ENCODE results near the gene OSTF1.

OSTF1 gene

DNA sequence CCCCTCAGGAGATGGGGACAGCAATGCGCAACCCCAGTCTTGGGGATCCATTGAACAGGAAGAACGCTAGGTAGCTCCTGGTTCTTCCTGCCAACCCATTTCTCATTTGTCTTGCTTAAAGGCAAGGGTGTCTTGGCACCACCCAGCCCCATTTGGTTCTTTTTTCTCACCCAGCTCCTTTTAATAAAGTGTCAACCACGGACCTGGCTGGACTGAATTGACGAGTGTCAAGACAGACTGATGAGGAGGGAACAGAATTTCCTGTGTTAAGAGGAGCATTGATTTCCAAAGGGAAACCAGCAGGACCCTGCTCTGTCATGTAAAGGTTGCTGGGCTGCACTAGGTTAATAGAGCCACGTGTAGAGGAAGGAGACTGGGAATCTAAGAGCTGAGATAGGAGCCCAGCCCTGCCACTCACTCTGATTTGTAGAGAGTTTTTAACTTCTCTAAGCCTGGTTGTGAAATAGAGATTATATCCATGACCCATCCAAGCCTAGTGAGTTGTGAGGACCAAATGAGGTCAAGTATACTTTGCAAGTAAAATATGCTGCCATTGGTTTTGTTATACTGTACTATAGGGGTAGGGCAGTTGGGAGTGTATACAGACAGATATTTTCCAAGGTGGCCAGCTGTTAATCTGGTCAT lies 33.7 kb downstream of the OSTF1 start:
- Histone ChIP-seq H3K27me3 (ENCODE audit: control insufficient read depth in 1 of 2, insufficient read depth in 2 of 2, low read length in 2 of 2) (no peaks in the 10 kb centered on the region), H3K4me3 (ENCODE audit: low read length in 2 of 2) (no peak overlapping the region), H3K9ac (ENCODE audit: low read length in 2 of 2) (no peak overlapping the region), H3K27ac (ENCODE audit: low read length) (no peak overlapping the region), H3K36me3 (ENCODE audit: control insufficient read depth in 2 of 2, insufficient read depth in 2 of 2, low read length in 2 of 2) (peaks cover 0 to 6% of the 10 kb centered on the region in 2 donors), H3K4me1 (ENCODE audit: control insufficient read depth, insufficient read depth, low read length) (no peaks in the 10 kb centered on the region), H3K9me3 (ENCODE audit: control insufficient read depth in 2 of 2, low read length in 2 of 2) (no peaks in the 10 kb centered on the region)

DNA sequence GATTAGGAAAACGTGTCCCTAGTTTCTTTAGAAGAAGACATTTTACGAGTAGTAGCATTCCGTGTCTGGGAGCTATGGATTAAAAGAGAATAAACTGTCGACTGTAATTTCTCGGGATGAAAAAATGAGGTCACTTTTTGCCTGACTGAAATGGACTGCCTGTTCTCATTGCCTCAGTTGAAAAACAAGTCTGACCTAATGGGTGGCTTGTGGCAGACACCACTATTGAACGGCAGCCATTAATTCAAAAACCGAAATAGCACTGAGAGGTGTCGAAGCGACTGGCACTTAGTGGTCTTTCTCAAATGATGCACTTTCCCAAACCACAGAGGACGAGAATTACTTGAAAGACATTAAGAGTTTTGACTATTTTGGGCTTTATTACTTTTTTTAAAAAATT lies 35.4 kb downstream of the OSTF1 start:
- no peaks in the 10 kb centered on the region for H3K27me3 ChIP-seq (ENCODE audit: control insufficient read depth in 1 of 2, insufficient read depth in 2 of 2, low read length in 2 of 2)
- H3K27ac ChIP-seq (ENCODE audit: low read length), result no peak overlapping the region
- peaks cover 0 to 6% of the 10 kb centered on the region in 2 donors for H3K36me3 ChIP-seq (ENCODE audit: control insufficient read depth in 2 of 2, insufficient read depth in 2 of 2, low read length in 2 of 2)
- H3K4me1 ChIP-seq (ENCODE audit: control insufficient read depth, insufficient read depth, low read length), result no peaks in the 10 kb centered on the region
- no peak overlapping the region for H3K9ac ChIP-seq (ENCODE audit: low read length in 2 of 2)
- H3K4me3 ChIP-seq (ENCODE audit: low read length in 2 of 2), result no peak overlapping the region
- H3K9me3 ChIP-seq (ENCODE audit: control insufficient read depth in 2 of 2, low read length in 2 of 2), result no peaks in the 10 kb centered on the region

DNA sequence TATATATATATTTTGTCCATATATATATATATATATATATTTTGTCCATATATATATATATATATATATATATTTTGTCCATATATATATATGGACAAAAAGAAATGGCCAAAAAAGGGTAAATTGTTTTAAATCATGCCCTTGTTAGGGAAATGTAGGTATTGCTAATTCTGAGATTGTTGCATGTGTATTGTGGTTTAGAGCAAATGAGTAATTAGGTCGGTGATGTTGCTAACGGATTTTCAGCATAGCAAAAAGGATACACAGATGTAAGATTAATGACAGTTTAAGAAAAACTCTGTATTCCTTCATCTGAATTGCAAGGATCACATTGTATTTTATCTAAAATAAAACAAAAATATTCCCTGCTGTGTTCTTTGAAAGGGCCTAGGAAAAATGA lies 40.2 kb downstream of the OSTF1 start:
- Histone ChIP-seq H3K36me3 (ENCODE audit: control insufficient read depth in 2 of 2, insufficient read depth in 2 of 2, low read length in 2 of 2) (peaks cover 6 to 9% of the 10 kb centered on the region in 2 donors), H3K9ac (ENCODE audit: low read length in 2 of 2) (no peak overlapping the region), H3K27ac (ENCODE audit: low read length) (no peak overlapping the region), H3K4me1 (ENCODE audit: control insufficient read depth, insufficient read depth, low read length) (no peaks in the 10 kb centered on the region), H3K9me3 (ENCODE audit: control insufficient read depth in 2 of 2, low read length in 2 of 2) (no peaks in the 10 kb centered on the region), H3K27me3 (ENCODE audit: control insufficient read depth in 1 of 2, insufficient read depth in 2 of 2, low read length in 2 of 2) (no peaks in the 10 kb centered on the region), H3K4me3 (ENCODE audit: low read length in 2 of 2) (no peak overlapping the region)

DNA sequence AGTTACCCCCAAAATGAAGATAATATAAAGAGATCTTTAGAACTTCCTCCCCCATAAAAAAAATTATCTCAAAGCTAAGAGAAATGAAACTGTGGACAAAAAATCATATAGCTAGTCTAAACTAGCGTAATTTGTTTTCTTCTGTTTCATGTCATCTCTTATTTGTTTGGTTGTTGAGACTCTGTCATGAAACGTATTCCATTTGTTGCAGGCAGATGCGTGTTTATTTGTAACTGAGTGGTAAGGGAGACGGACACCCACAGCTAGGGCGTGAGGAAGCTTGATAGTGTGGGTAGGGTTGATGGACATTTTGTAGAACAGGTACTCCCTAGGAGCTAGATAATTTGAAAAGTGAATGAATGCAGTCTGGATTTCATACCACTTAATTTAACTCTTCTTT lies 41.9 kb downstream of the OSTF1 start:
- no peaks in the 10 kb centered on the region for H3K27me3 ChIP-seq (ENCODE audit: control insufficient read depth in 1 of 2, insufficient read depth in 2 of 2, low read length in 2 of 2)
- no peak overlapping the region for H3K27ac ChIP-seq (ENCODE audit: low read length)
- no peaks in the 10 kb centered on the region for H3K9me3 ChIP-seq (ENCODE audit: control insufficient read depth in 2 of 2, low read length in 2 of 2)
- no peak overlapping the region for H3K9ac ChIP-seq (ENCODE audit: low read length in 2 of 2)
- no peak overlapping the region for H3K4me3 ChIP-seq (ENCODE audit: low read length in 2 of 2)
- peaks cover 6 to 9% of the 10 kb centered on the region in 2 donors for H3K36me3 ChIP-seq (ENCODE audit: control insufficient read depth in 2 of 2, insufficient read depth in 2 of 2, low read length in 2 of 2)
- no peaks in the 10 kb centered on the region for H3K4me1 ChIP-seq (ENCODE audit: control insufficient read depth, insufficient read depth, low read length)

DNA sequence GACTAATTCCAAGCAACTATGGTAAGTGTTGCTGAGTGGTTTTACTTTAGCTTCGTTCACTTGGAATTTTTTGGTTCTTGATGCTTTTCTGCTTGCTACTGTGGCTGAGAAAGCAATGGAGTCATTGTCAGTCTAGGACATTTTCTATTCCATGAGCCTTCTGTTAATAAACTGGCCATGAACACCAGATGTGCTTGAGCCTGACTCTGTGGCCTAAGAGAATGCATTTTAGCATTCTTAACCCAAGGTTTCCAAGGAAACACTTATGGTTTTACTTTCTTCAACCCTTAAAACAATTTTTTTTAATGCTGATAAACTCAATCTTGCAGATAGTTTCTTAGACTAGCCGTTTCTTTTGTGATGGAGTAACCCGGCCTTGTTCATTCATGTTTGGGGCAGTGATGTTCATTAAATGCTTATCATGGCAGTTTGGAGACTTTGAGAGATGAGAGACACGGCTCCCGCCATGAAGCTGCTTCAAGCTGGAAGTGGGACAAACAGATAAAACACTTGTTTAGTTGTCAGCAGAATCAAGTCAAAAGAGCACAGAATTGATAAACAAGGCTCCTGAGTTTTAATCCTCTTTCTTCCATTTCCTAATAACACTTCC lies 42.4 kb downstream of the OSTF1 start:
- Histone ChIP-seq H3K27me3 (ENCODE audit: control insufficient read depth in 1 of 2, insufficient read depth in 2 of 2, low read length in 2 of 2) (no peaks in the 10 kb centered on the region), H3K36me3 (ENCODE audit: control insufficient read depth in 2 of 2, insufficient read depth in 2 of 2, low read length in 2 of 2) (peaks cover 6 to 12% of the 10 kb centered on the region in 2 donors), H3K4me3 (ENCODE audit: low read length in 2 of 2) (no peak overlapping the region), H3K27ac (ENCODE audit: low read length) (no peak overlapping the region), H3K9me3 (ENCODE audit: control insufficient read depth in 2 of 2, low read length in 2 of 2) (no peaks in the 10 kb centered on the region), H3K9ac (ENCODE audit: low read length in 2 of 2) (no peak overlapping the region), H3K4me1 (ENCODE audit: control insufficient read depth, insufficient read depth, low read length) (no peaks in the 10 kb centered on the region)

DNA sequence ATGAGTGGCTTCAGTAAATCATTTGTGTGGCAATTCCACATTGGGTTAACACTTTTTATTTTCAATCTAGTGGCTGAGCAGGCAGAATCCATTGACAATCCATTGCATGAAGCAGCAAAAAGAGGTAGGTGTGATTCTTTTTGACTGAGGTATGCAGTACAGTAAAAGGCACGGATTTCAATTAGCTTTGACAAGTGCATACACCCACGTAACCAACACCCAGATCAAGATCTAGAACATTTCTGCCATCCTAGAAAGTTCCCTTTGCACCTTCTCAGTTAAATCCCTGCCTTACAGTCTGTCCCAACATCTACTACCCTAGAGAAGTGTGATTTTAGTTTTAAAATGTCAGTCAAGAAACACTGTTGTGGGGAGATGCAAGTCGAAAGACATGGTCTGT lies 43.4 kb downstream of the OSTF1 start:
- Histone ChIP-seq H3K4me3 (ENCODE audit: low read length in 2 of 2) (no peak overlapping the region), H3K27ac (ENCODE audit: low read length) (no peak overlapping the region), H3K27me3 (ENCODE audit: control insufficient read depth in 1 of 2, insufficient read depth in 2 of 2, low read length in 2 of 2) (no peaks in the 10 kb centered on the region), H3K4me1 (ENCODE audit: control insufficient read depth, insufficient read depth, low read length) (no peaks in the 10 kb centered on the region), H3K36me3 (ENCODE audit: control insufficient read depth in 2 of 2, insufficient read depth in 2 of 2, low read length in 2 of 2) (peaks cover 6 to 15% of the 10 kb centered on the region in 2 donors), H3K9me3 (ENCODE audit: control insufficient read depth in 2 of 2, low read length in 2 of 2) (no peaks in the 10 kb centered on the region), H3K9ac (ENCODE audit: low read length in 2 of 2) (no peak overlapping the region)

DNA sequence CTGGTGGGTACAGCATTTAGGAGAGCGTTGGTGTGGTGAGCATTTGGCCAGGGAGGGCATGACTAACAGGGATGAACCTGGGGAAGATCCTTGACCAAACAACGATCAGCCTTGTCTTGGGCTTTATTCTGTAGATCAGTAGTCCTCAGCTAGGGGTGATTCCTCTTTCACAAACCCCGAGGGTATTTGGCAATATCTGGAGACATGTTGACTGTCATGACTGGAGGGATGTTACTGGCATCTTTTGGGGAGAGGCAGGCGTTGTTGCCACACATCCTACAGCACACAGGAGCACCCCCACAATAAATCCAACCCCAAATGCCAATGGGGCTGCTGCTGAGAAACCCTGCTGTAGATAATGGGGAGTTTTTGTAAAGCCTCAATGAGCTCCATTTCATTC lies 43.9 kb downstream of the OSTF1 start:
- Histone ChIP-seq H3K9me3 (ENCODE audit: control insufficient read depth in 2 of 2, low read length in 2 of 2) (no peaks in the 10 kb centered on the region), H3K9ac (ENCODE audit: low read length in 2 of 2) (no peak overlapping the region), H3K4me1 (ENCODE audit: control insufficient read depth, insufficient read depth, low read length) (no peaks in the 10 kb centered on the region), H3K4me3 (ENCODE audit: low read length in 2 of 2) (no peak overlapping the region), H3K27me3 (ENCODE audit: control insufficient read depth in 1 of 2, insufficient read depth in 2 of 2, low read length in 2 of 2) (no peaks in the 10 kb centered on the region), H3K36me3 (ENCODE audit: control insufficient read depth in 2 of 2, insufficient read depth in 2 of 2, low read length in 2 of 2) (peaks cover 6 to 15% of the 10 kb centered on the region in 2 donors), H3K27ac (ENCODE audit: low read length) (no peak overlapping the region)

DNA sequence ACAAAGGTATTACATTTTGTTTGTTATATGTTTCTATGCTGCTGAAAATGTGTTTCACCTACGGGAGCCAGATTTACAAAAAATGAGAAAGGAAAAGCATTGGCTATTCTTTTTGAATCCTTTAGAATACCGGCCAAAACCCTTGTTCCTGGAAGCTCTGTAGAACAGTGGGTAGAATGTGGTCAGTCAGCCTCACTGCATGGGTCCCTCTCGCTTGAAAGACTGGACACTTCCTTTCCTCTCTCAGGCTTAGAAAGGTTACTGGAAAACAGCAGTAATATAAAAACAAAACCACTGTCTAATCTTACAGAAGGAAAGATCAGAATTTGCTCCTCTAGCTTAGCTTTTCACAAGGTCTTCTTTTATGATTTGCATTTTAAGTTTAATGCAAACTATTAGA lies 45.1 kb downstream of the OSTF1 start:
- Histone ChIP-seq H3K27ac (ENCODE audit: low read length) (no peak overlapping the region), H3K36me3 (ENCODE audit: control insufficient read depth in 2 of 2, insufficient read depth in 2 of 2, low read length in 2 of 2) (peaks cover 12 to 16% of the 10 kb centered on the region in 2 donors)

DNA sequence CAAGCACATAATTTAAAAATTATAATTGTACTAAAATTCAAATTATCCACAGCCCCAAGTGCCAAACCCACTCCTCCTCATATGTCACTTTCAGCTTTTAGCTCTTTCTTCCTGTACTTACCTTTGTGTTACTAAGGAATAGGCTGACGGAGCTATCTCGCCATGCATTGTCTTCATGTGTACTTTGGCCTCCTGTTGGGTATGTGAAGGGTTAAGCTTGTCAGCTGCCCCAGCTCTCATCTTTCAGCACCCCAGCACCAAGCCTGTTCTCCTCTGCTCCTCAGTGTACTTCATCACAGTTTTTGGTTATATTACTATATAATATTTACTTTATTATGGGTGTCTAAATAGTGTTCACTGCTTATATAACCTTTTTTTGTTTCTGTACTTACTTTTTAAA lies 46.2 kb downstream of the OSTF1 start:
- Histone ChIP-seq H3K4me1 (ENCODE audit: control insufficient read depth, insufficient read depth, low read length) (no peaks in the 10 kb centered on the region), H3K9ac (ENCODE audit: low read length in 2 of 2) (no peak overlapping the region), H3K36me3 (ENCODE audit: control insufficient read depth in 2 of 2, insufficient read depth in 2 of 2, low read length in 2 of 2) (peaks cover 12 to 16% of the 10 kb centered on the region in 2 donors), H3K27ac (ENCODE audit: low read length) (no peak overlapping the region), H3K27me3 (ENCODE audit: control insufficient read depth in 1 of 2, insufficient read depth in 2 of 2, low read length in 2 of 2) (no peaks in the 10 kb centered on the region), H3K4me3 (ENCODE audit: low read length in 2 of 2) (no peak overlapping the region), H3K9me3 (ENCODE audit: control insufficient read depth in 2 of 2, low read length in 2 of 2) (no peaks in the 10 kb centered on the region)

More for the DNA sequence above, 45.1 kb downstream of the OSTF1 start:
- Histone ChIP-seq H3K4me1 (ENCODE audit: control insufficient read depth, insufficient read depth, low read length) (no peaks in the 10 kb centered on the region), H3K9ac (ENCODE audit: low read length in 2 of 2) (no peak overlapping the region), H3K27me3 (ENCODE audit: control insufficient read depth in 1 of 2, insufficient read depth in 2 of 2, low read length in 2 of 2) (no peaks in the 10 kb centered on the region), H3K4me3 (ENCODE audit: low read length in 2 of 2) (no peak overlapping the region), H3K9me3 (ENCODE audit: control insufficient read depth in 2 of 2, low read length in 2 of 2) (no peaks in the 10 kb centered on the region)

DNA sequence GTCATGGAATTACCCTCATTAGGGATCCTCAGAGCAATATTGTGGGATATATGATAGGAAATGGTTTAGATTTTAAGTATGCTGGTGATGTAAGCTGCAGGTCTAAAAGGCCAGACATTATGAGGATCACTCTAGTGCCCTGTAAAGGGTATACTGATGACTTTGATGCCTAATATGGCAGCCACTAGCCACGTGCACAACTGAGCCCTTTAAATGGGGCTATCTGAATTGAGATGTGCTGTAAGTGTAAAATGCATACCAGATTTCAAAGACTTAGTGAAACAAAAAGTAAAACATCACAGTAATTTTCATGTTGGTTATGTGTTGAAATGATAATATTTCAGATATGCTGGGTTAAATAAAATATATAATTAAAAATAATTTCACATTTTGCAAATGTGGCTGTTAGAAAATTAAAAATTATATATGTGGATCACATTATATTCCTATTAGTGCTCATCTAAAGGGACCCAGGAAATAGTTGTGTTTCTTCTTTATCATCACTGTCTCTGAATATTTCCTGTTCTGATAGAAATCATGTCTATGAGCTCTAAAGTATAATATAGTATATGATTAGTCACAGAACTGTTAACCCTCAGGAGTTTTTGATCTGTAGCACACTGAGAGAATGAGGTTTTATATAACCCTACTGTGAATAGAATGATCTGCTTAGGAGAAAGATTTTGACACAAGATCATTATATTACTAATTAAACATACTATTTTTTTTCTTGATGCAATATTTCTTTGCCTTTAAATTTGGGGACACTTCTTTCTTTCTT lies 50.1 kb downstream of the OSTF1 start:
- Histone ChIP-seq H3K4me3 (ENCODE audit: low read length in 2 of 2) (no peak overlapping the region), H3K36me3 (ENCODE audit: control insufficient read depth in 2 of 2, insufficient read depth in 2 of 2, low read length in 2 of 2) (peaks cover 6 to 14% of the 10 kb centered on the region in 2 donors), H3K27ac (ENCODE audit: low read length) (no peak overlapping the region), H3K27me3 (ENCODE audit: control insufficient read depth in 1 of 2, insufficient read depth in 2 of 2, low read length in 2 of 2) (no peaks in the 10 kb centered on the region), H3K4me1 (ENCODE audit: control insufficient read depth, insufficient read depth, low read length) (no peaks in the 10 kb centered on the region), H3K9ac (ENCODE audit: low read length in 2 of 2) (no peak overlapping the region), H3K9me3 (ENCODE audit: control insufficient read depth in 2 of 2, low read length in 2 of 2) (no peaks in the 10 kb centered on the region)

DNA sequence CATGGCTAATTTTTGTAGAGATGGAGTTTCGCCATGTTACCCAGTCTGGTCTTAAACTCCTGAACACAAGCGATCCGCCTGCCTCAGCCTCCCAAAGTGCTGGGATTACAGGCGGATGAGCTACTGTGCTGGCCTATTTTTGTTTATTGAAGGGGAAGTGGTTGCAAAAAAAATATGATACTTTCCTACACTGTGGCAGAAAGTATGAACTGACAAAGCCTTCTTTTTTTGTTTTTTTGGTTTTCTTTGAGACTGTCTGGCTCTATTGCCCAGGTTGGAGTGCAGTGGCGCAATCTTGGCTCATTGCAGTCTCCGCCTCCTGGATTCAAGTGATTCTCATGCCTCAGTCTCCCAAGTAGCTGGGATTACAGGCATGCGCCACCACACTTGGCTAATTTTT lies 50.9 kb downstream of the OSTF1 start:
- H3K27ac ChIP-seq (ENCODE audit: low read length), result no peak overlapping the region
- H3K9me3 ChIP-seq (ENCODE audit: control insufficient read depth in 2 of 2, low read length in 2 of 2), result no peaks in the 10 kb centered on the region
- no peaks in the 10 kb centered on the region for H3K4me1 ChIP-seq (ENCODE audit: control insufficient read depth, insufficient read depth, low read length)
- no peak overlapping the region for H3K9ac ChIP-seq (ENCODE audit: low read length in 2 of 2)
- H3K4me3 ChIP-seq (ENCODE audit: low read length in 2 of 2), result no peak overlapping the region
- H3K36me3 ChIP-seq (ENCODE audit: control insufficient read depth in 2 of 2, insufficient read depth in 2 of 2, low read length in 2 of 2), result peaks cover 8 to 16% of the 10 kb centered on the region in 2 donors
- no peaks in the 10 kb centered on the region for H3K27me3 ChIP-seq (ENCODE audit: control insufficient read depth in 1 of 2, insufficient read depth in 2 of 2, low read length in 2 of 2)
